SIG-M5 treated with dmso at 0.1 percent for 504 hours (cell line): Measurements from ENCODE around the gene EEFSEC.

ENCODE experiments used
- DNase-seq: peaks from one replicate; lab custom pipeline; 2025; ENCODE audit not compliant: unreplicated experiment; lab: John Stamatoyannopoulos, UW

EEFSEC gene

GRCh38 chr3:128215800-128216495 is 62.7 kb downstream of the EEFSEC start:
- no peak for DNase-seq

GRCh38 chr3:128217702-128218547 is 64.6 kb downstream of the EEFSEC start:
- DNase-seq, result no peak

- DNase-seq, result no peak
Measured at GRCh38 chr3:128218548-128219257, 65.4 kb downstream of the EEFSEC start.

- no peak for DNase-seq
Measured at GRCh38 chr3:128221328-128221727, 68.0 kb downstream of the EEFSEC start.

GRCh38 chr3:128222796-128223385 is 69.6 kb downstream of the EEFSEC start:
- no peak for DNase-seq

- no peak for DNase-seq
Measured at GRCh38 chr3:128226186-128226725, 73.0 kb downstream of the EEFSEC start.

GRCh38 chr3:128226795-128227395 is 73.6 kb downstream of the EEFSEC start:
- DNase-seq, result no peak

- DNase-seq, result no peak
Measured at GRCh38 chr3:128227507-128227906, 74.2 kb downstream of the EEFSEC start.

- no peak for DNase-seq
Measured at GRCh38 chr3:128228366-128228910, 75.2 kb downstream of the EEFSEC start.

GRCh38 chr3:128229106-128229857 is 76.0 kb downstream of the EEFSEC start:
- DNase-seq, result no peak

- DNase-seq, result no peak
Measured at GRCh38 chr3:128231606-128232005, 78.3 kb downstream of the EEFSEC start.

- no peak for DNase-seq
Measured at GRCh38 chr3:128232376-128233178, 79.3 kb downstream of the EEFSEC start.

- no peak for DNase-seq
Measured at GRCh38 chr3:128235207-128235926, 82.1 kb downstream of the EEFSEC start.

GRCh38 chr3:128236657-128237056 is 83.4 kb downstream of the EEFSEC start:
- no peak for DNase-seq

GRCh38 chr3:128237348-128238183 is 84.3 kb downstream of the EEFSEC start:
- DNase-seq, result no peak

GRCh38 chr3:128238184-128238489 is 84.9 kb downstream of the EEFSEC start:
- no peak for DNase-seq

GRCh38 chr3:128239304-128239703 is 86.0 kb downstream of the EEFSEC start:
- no peak for DNase-seq
